GM18526 (cell line): ENCODE data around the gene LST1.

ENCODE experiments used
- POLR2A ChIP-seq: IDR thresholded peaks from 3 replicates; pipeline ENCODE4 v1.6.1; 2011; ENCODE audit not compliant: insufficient read length; ENCODE audit errors: extremely low read depth

Gene LST1

GRCh38 chr6:31586008-31586407, at the start of gene LST1:
LST1 (plus strand) TSS chr6:31586277; CDS start chr6:31587300, 1,023 bp downstream.
- no peak for TF ChIP-seq POLR2A

GRCh38 chr6:31538805-31539400, 47.2 kb upstream of the LST1 start:
- no peak for TF ChIP-seq POLR2A

- no peak for TF ChIP-seq POLR2A
Measured at GRCh38 chr6:31540640-31541039, 45.4 kb upstream of the LST1 start.

GRCh38 chr6:31541059-31541657, 44.9 kb upstream of the LST1 start:
- no peak for TF ChIP-seq POLR2A

- peak; percentile 89 for TF ChIP-seq POLR2A
Measured at GRCh38 chr6:31541658-31542521, 44.2 kb upstream of the LST1 start, which contains the start of gene DDX39B. DDX39B (minus strand) TSS chr6:31542003; CDS start chr6:31540532, 1,471 bp downstream.

- no peak for TF ChIP-seq POLR2A
Measured at GRCh38 chr6:31543639-31544038, 42.4 kb upstream of the LST1 start.

GRCh38 chr6:31544676-31545075, 41.4 kb upstream of the LST1 start:
- no peak for TF ChIP-seq POLR2A

GRCh38 chr6:31545291-31545690, 40.8 kb upstream of the LST1 start:
- no peak for TF ChIP-seq POLR2A

- no peak for TF ChIP-seq POLR2A
Measured at GRCh38 chr6:31546339-31546957, 39.6 kb upstream of the LST1 start, which contains the start of gene ATP6V1G2. ATP6V1G2 (minus strand) TSS chr6:31546608; CDS start chr6:31546559, 49 bp downstream.

- peak; percentile 49 for TF ChIP-seq POLR2A
Measured at GRCh38 chr6:31546958-31547726, 38.9 kb upstream of the LST1 start, which contains the start of gene NFKBIL1. NFKBIL1 (plus strand) TSS chr6:31547608; CDS start chr6:31547695, 87 bp downstream.

GRCh38 chr6:31547727-31548543, 38.1 kb upstream of the LST1 start:
- TF ChIP-seq POLR2A = no peak

GRCh38 chr6:31548544-31548873, 37.6 kb upstream of the LST1 start:
- no peak for TF ChIP-seq POLR2A

GRCh38 chr6:31556307-31556706, 29.8 kb upstream of the LST1 start:
- TF ChIP-seq POLR2A = no peak

GRCh38 chr6:31557443-31558317, 28.4 kb upstream of the LST1 start:
- TF ChIP-seq POLR2A = no peak

- no peak for TF ChIP-seq POLR2A
Measured at GRCh38 chr6:31558318-31558625, 27.8 kb upstream of the LST1 start.
